ENCODE results near the gene HAND1. TPM values are rescaled to one million over a fixed set of nuclear protein-coding genes. Genes with fewer than 3 reads are reported as not detected.

The HAND1 gene
- total RNA-seq, 1 donor from 2014 or later = not detected

- Mint-ChIP-seq H3K9me3 (ENCODE audit: low read depth) (no peaks in the 10 kb centered on the region), H3K4me3 (ENCODE audit: unreplicated experiment) (peak overlapping the region; percentile 60), H3K27ac (ENCODE audit: unreplicated experiment) (peak overlapping the region; percentile 36), H3K4me1 (ENCODE audit: low read depth) (peaks cover 28% of the 10 kb centered on the region), H3K36me3 (ENCODE audit: low read depth) (peaks cover 3% of the 10 kb centered on the region), H3K27me3 (ENCODE audit: low read depth) (peaks cover 86% of the 10 kb centered on the region)
- no peak for DNase-seq (ENCODE audit: low spot score)
- TF ChIP-seq CTCF (IDR thresholded peaks at IDR 0.05) = no peak
These were observed 5.0 kb downstream of the HAND1 start for GRCh38 chr5:154472871-154473580.

- Mint-ChIP-seq H3K4me3 (ENCODE audit: unreplicated experiment) (no peak overlapping the region), H3K36me3 (ENCODE audit: low read depth) (peaks cover 3% of the 10 kb centered on the region), H3K27me3 (ENCODE audit: low read depth) (peaks cover 77% of the 10 kb centered on the region), H3K4me1 (ENCODE audit: low read depth) (peaks cover 16% of the 10 kb centered on the region), H3K9me3 (ENCODE audit: low read depth) (no peaks in the 10 kb centered on the region), H3K27ac (ENCODE audit: unreplicated experiment) (no peak overlapping the region)
- no peak for TF ChIP-seq CTCF (IDR thresholded peaks at IDR 0.05)
- no peak for DNase-seq (ENCODE audit: low spot score)
These were observed 6.8 kb downstream of the HAND1 start for GRCh38 chr5:154470947-154471870.

GRCh38 chr5:154470137-154470536, 7.9 kb downstream of the HAND1 start:
- Mint-ChIP-seq H3K4me3 (ENCODE audit: unreplicated experiment) (no peak overlapping the region), H3K9me3 (ENCODE audit: low read depth) (no peaks in the 10 kb centered on the region), H3K4me1 (ENCODE audit: low read depth) (peaks cover 11% of the 10 kb centered on the region), H3K27ac (ENCODE audit: unreplicated experiment) (no peak overlapping the region), H3K27me3 (ENCODE audit: low read depth) (peaks cover 69% of the 10 kb centered on the region), H3K36me3 (ENCODE audit: low read depth) (peaks cover 3% of the 10 kb centered on the region)
- DNase-seq (ENCODE audit: low spot score) = no peak
- TF ChIP-seq CTCF (IDR thresholded peaks at IDR 0.05) = no peak

- peaks cover 45% of the 10 kb centered on the region for H3K27me3 Mint-ChIP-seq (ENCODE audit: low read depth)
- DNase-seq (ENCODE audit: low spot score) = no peak
- no peak overlapping the region for H3K27ac Mint-ChIP-seq (ENCODE audit: unreplicated experiment)
- no peaks in the 10 kb centered on the region for H3K9me3 Mint-ChIP-seq (ENCODE audit: low read depth)
- no peaks in the 10 kb centered on the region for H3K4me1 Mint-ChIP-seq (ENCODE audit: low read depth)
- no peaks in the 10 kb centered on the region for H3K36me3 Mint-ChIP-seq (ENCODE audit: low read depth)
- no peak overlapping the region for H3K4me3 Mint-ChIP-seq (ENCODE audit: unreplicated experiment)
- TF ChIP-seq CTCF (IDR thresholded peaks at IDR 0.05) = peak; percentile 94
These were observed 10.2 kb downstream of the HAND1 start for GRCh38 chr5:154467655-154468354.

- Mint-ChIP-seq H3K36me3 (ENCODE audit: low read depth) (no peaks in the 10 kb centered on the region), H3K4me1 (ENCODE audit: low read depth) (peaks cover 2% of the 10 kb centered on the region), H3K9me3 (ENCODE audit: low read depth) (no peaks in the 10 kb centered on the region), H3K27ac (ENCODE audit: unreplicated experiment) (no peak overlapping the region), H3K27me3 (ENCODE audit: low read depth) (peaks cover 37% of the 10 kb centered on the region), H3K4me3 (ENCODE audit: unreplicated experiment) (no peak overlapping the region)
- no peak for TF ChIP-seq CTCF (IDR thresholded peaks at IDR 0.05)
- DNase-seq (ENCODE audit: low spot score) = no peak
These were observed 11.4 kb downstream of the HAND1 start for GRCh38 chr5:154466671-154467070.
